DMS 273 (cell line): ENCODE results near the gene ATP2B3.

Experiments
- DNase-seq: peaks from one replicate; lab custom pipeline; 2025; ENCODE audit not compliant: unreplicated experiment; lab: John Stamatoyannopoulos, UW

ATP2B3 gene

DNA sequence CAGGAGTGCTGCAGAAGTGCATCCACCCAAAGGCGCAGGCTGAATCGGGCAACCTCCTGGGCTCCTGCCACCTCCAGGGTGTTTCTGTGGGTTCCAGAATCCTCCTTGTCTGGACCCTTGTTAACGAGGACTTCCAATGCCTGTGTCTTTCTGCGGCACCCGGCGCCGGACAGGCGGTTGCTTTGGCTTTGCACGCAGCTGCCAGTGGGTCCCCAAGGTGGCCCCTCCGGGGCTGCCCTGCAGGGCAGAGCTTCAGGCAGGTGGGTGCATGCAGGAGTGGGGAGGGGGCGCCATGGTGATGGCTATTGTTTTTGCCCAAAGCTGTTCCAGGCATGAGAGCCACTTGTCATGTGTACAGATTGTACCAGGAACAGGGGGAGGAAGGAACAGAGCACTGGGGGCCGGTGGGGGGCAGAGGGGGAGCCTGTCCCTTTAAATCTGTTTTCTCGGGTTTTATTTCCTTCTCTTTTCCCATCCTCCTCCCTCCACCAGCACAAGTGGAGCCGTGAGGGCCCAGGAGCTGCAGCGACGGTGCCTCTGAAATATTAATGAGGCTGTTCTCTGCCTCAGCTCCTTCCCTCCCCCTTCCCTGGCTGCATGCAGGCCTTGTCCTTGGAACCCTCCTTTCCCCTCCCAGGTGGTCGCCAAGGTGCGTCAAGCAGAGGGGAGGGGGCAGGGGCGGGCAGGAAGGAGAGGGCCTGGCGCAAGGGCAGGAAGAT lies 13.1 kb downstream of the ATP2B3 start:
- DNase-seq: peak; percentile 38

DNA sequence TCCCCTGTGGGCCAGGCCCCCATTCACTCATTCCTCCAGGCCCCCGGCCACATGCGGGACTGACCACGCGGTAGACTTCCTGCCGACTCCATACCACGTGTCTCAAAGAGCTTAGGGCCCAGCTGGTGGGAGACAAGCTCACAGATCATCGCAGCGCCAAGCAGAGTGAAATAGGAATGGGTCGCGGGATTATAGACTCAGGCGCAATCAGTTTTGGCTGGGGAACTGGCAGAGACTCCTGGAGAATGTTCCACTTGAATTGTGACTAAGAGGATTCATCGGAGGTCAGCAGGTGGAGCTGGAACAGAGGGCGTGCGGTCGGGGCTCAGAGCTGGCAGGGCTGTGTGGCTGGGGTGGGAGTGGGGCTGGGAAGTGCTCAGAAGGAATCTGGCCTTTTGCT lies 15.6 kb downstream of the ATP2B3 start:
- peak; percentile 52 for DNase-seq

DNA sequence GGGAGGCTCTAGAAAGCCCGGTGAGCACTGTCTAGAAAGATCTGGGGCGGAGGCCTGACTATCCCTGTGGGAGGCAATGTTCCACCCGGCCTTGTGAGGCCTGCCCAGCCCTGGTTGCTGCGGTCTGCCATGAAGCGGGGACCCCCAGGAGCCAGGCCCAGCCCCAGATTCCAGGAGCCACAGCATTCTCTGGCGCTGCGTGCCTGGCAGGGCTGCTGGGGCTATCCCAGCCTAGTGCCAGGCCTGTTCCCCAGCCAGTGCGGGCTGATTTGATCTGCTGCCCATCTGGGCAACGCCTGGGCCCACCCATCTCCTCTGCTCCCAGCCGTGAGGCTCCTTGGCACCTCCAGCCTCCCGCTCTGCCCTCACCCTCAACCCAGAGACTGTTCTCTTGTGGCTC lies 19.6 kb downstream of the ATP2B3 start:
- peak; percentile 85 for DNase-seq

DNA sequence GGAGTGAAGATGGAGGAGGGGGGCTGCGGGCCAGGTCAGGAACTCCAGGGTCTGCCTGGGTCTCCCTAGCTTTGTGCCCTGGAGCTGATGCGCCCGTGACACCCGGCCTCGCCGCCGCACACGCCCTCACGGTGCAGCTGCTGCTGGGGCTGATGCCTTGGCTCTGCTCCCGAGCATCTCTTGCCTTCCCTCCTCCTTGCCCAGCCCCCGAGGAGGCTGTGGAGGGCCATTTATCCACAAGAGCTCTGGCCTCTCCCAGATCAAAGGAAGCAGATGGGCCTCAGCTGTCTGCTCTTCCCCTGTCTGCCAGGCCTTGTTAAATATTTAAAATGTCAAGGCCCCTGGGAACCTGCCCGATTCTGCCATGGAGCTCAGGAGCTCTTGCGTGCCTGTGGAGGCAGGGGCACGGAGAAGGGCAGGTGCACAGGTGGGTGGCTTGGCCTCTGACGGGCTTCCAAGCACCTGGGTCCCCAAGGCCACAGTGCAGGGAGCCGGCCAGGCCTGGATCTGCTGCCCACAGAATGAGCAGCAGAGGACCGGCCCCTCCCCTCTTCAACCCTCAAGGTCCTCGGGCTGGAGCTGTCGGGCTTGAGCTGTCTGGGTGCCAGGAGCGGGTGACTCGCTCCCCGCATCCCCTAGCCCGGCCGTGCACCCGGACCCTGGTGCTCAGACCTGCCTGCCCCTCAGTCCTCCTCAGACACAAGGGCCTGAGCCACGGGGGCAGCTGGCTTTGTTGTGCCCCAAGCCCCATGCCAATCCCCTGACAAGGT lies 20.3 kb downstream of the ATP2B3 start:
- DNase-seq: peak; percentile 94

DNA sequence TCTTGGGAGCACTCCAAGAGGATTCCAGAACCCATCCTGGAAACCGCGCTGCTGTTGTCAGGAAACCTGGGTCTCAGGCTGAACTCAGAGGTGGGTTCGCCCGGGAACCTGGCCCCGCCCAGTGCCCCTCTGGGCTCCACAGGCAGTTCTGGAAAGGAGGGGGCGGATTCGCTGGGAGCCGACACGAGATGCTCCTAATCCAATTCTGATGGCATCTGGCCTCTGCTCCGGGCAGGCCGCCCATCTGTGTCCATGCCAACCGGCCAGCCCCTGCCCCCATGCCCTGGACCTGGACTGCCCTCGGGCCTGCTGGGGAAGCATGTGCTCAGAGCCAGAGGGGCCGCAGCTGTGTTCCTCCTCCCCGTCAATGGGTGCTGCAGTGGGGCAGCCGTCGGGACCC lies 21.0 kb downstream of the ATP2B3 start:
- peak; percentile 57 for DNase-seq

DNA sequence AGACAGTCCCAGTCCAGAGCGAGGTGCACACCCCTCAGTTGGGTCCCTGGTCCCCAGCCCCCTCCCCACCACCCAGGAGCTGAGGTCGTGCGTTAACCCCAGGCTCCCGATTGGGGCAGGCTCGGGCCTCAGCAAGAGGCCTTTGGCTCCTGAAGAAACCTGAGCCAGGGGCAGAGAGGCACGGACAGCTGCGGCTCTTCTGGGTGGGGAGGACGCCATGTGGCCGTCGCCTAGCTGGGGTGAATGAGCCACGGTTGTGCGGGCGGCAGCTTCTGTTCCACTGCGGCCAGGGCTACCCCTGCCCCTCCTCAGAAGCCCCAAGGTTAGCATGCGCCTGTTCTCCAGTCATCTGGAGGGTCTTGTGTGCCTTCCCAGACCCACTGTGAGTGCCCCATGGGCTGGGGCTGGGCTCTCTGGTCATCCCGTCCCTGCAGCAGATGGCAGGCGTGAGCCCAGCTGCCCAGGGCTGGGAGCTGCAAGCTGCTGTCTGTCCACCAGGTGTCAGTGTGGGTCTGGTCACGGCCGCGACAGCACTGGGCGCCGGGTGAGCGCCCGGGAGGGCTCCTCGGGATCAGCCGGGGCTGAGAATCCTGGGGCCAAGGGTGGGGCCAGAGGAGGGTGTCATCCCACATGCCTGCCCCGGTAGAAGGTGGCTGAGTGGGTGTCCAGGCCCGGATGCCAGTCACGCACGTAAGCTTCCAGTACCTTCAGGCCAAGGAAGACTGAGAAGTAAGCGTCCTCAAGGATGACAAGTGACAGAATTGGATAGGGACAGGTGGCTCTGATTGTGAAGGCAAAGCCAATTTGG lies 21.9 kb downstream of the ATP2B3 start:
- DNase-seq: peak; percentile 84

DNA sequence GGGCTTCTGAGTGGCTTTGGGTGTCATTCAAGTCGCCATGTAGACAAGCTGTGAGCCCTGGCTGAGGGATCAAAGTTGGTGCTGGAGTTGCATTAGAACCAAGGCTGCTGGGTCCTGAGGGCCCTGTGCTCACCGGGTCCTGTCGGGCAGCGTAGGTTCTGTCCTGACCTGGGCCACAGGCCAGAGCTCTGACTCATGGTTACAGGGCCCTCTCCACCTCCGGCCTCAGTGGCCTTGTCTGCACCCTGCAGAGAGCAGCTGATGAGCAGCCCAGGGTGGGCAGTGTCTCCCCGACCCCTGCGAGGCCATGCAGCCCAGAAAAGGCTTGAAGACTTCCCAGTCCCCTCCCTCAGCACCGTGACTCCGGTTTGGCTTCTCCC lies 22.5 kb downstream of the ATP2B3 start:
- no peak for DNase-seq

DNA sequence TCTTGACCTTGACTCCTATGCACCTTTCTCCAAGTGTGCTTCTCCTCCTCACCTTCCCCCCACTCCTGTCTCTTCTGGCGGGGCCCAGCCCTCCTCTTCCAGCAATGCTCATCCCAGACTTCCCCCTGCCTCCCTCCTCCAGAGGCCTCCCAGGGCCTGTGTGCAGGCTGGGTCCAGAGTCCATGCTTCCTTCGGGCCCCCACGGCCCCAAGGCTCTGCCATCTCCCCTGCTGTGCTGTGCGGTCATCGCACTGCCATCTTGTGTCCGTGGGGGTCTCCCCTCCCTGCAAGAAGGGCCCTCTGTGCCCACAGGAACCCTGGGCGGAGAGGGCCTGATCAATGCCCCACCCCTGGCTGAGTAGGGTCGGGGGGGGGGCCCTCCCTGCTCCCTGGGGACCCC lies 27.3 kb downstream of the ATP2B3 start:
- no peak for DNase-seq

DNA sequence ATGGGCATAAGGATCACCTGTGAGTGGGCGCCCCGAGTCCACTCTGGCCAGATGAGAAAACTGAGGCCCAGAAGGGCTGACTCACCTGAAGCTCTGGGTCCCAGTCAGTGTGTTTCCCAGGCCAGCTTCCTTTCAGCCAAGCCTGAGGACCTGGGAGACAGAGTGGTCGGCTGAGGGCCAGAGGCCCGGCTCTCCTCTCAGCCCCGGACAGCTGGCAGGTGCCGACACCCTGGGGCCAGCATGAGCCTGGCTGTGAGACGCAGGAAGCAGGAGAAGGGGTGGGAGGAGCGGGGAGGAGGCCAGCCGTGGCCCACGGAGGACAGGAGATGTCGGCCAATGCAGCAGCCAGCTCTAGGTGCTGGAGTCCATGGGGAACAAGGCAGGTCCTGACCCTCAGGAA lies 28.9 kb downstream of the ATP2B3 start:
- no peak for DNase-seq

DNA sequence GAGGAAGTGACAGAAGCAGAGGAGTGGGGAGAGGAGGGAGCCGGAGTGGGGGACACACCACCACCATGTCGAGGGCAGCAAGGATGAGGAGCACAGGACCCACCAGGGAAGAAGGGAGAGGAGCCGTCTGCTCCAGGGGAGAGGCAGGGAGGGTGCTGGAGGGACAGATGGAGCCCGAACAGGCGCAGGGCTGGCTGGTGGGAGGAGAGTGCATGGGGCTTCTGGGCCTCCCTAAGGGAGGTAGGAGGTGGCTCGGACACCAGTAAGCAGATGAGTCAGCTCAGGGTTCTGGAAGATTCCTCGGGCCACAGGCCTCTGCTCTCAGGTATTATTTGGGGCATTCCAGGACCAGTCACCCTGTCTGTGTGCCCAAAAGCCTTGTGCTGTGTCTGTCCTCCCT lies 29.8 kb downstream of the ATP2B3 start:
- no peak for DNase-seq

DNA sequence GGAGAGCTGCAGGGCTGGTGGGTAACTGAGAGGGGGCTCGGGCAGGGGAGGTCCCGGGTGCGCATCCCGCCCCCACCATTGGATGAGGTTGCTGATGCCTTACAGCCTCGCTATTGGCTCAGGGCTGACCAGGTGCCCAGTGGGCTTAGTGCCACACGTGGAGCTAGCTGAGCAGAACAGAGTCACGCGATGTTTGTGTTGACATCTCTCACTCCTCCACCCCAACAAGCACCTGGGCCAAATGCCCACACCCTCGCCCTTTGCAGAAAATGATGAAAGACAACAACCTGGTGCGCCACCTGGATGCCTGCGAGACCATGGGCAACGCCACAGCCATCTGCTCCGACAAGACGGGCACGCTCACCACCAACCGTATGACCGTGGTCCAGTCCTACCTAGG lies 31.8 kb downstream of the ATP2B3 start:
- DNase-seq: no peak

DNA sequence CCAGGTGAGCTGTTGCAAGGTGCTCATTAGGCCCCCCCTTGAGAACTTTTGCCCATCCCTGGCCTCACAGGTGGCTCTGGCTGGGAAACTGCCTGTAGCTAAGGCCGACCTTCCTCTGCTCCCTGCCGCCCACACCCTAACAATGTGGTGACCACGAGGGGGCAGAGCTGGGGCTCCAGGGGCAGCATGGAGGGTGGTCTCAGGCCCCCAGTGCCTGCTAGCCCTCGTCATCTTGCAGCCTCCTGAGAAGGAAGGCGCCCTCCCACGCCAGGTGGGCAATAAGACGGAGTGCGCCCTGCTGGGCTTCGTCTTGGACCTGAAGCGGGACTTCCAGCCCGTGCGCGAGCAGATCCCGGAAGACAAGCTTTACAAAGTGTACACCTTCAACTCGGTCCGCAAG lies 32.4 kb downstream of the ATP2B3 start:
- DNase-seq: no peak

DNA sequence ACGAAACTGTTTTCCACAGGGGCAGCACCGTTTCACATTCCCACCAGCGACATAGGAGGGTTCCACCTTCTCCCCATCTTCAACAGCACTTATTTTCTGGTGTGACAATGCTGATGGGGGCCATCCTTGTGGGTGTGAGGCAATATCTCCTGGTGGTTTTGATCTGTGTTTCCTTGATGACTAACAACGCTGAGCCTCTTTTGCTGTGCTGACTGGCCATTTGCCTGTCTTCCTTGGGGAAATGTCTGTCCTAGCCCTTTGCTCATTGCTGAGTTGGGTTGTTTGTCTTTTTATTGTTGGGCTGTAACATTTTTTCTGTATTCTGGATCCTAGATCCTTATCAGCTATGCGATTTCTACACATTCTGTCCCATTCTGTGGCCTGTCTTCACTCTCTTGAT lies 33.7 kb downstream of the ATP2B3 start:
- no peak for DNase-seq

DNA sequence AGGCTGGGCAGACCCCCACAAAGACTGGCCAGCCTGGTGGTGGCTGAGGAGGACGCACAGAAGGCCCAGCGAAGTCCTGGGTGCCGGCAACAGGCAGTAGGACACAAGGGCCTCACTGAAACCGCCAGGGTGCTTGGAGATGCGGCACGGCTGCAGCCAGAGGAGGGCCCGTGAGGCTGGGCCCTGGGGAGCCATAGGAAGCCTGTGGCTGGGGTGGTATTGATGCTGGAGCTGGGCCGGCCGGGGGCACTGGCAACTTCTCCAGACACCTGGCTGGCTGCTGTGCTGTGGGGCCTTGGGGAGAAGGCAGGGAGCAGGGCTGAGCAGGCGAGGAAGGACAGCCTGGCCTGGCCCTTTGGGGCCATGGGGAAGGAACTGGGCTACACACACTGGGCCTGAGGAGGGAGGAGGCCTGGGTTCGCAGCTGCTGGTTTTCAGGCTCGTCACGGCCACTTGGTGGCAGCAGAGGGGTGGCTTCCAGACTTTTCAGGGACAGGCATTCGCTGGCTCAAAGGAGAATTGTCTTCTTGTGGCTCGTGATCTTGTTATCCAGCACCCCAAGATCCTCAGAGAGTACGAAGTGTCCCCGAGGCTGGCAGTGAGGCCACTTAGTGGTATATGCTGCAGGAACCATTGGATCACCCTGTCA lies 37.2 kb downstream of the ATP2B3 start:
- DNase-seq: peak; percentile 88

DNA sequence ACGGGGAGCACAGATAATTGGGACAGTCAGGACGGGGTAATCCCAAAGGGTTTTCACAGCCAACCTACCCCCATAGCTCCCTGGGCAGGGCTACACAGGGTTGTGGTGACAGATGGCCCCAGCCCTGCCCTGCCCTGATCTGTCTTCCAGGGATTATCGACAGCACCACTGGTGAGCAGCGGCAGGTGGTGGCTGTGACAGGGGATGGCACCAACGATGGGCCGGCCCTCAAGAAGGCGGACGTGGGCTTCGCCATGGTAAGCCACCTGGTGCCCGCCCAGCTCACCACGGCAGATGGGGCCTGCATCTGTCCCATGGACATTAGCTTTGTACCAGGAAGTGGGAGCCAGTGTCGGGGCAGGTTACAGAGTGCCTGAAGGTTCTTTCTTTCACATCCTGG lies 39.3 kb downstream of the ATP2B3 start:
- DNase-seq: peak; percentile 84

DNA sequence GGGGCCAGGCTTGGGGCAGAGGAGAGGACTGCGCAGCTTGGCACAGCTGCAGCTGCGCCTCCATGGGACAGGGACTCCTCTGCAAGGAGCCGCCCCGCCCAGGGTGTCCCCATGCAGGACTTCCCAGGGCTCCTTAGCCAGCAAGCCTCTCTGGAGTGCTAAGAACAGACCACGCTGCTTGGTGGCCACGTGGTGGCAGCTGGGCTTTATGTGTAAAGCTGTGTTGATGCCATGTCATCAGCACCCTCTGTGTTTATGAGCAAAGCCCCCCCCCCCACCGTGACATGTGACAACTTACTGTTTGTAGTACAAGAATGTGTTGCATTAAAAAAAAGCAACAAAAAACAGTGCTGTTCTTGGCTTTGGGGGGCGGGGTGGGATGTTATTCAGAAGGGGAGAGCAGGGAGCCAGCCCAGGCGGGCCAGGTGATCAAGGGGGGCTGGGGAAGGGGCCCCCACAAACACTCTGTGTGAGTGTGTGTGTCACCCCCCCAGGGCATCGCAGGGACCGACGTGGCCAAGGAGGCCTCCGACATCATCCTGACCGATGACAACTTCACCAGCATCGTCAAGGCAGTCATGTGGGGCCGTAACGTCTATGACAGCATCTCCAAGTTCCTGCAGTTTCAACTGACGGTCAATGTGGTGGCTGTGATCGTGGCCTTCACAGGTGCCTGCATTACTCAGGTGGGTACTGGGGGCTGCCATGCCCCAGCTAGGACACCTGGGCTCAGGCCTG lies 40.3 kb downstream of the ATP2B3 start:
- no peak for DNase-seq

DNA sequence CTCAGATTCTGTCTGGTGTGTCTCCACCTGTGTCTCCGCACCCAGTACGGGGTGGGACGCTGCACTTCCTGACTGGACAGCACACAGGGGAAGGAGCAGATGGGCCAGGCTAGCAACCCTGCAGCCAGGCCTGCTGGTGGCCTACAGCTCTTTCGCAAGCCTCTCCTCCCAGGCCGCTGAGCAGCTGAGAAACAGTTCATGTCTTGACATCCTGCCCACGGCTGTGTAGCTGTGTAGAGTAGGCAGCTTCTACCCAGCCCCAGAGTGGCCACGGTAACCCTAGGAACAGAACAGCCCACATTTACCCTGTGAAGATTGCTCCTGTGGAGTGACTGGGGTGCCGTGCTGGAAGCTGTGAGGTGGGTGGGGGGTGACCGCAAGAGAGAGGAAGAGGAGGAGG lies 42.6 kb downstream of the ATP2B3 start:
- DNase-seq: no peak

DNA sequence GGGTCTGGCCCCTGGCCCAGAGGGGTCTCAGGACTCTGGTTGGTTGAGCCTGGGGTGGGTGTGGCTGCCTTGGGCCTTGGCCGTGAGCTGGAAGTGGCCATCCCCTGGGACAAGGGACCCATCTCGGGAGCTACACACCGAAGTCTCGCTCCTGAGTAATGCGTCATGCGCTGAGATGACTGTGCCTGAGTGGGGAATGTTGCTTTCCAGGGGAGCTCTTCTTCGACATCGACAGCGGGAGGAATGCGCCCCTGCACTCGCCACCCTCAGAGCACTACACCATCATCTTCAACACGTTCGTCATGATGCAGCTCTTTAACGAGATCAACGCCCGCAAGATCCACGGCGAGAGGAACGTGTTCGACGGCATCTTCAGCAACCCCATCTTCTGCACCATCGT lies 43.0 kb downstream of the ATP2B3 start:
- no peak for DNase-seq

DNA sequence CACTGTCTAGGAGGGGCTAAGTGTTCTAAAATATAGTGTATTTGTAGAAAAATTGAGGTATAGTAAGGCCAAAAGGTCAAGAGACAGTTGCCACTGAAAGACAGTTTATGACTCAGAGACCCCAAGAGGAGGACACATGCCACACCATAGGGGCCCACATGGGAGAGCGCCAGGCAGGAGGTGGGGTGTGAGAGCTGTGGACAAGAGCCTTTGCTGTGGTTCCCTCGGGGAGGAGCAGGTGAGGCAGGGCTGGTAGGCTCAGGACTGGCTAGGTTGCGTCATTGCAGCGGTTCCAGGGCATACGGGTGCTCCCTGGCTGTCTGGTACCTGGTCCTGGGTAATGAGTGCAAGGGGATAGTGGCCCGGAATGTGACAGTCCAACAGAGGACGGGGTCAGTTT lies 43.9 kb downstream of the ATP2B3 start:
- no peak for DNase-seq

DNA sequence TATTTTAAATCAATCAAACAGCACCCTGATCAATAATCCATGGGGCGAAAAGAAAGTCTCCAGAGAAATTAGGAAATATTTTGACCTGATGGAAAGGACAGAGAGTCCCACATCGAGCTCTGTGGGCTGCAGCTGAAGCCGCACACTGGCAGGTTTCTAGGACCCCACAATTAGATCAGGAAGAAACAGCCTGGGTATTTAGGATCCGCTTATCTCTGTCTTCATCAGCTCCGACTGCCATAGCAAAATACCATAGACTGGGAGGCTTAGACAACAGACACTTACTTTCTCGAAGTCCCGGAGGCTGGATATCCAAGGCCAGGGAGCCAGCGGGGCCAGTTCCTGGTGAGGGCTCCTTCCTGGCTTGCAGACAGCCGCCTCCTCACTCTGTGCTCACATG lies 45.1 kb downstream of the ATP2B3 start:
- no peak for DNase-seq
